Cortex of kidney (tissue), 1 donor: ENCODE data around the gene CLSTN1.
"Not testable (repeated sequence)": the region's sequence is repeated elsewhere in the genome, so short reads cannot be mapped to it uniquely, and the experiment has no call there.

ENCODE experiments used
- DNase-seq: peaks from one replicate; lab custom pipeline; 2025; lab: John Stamatoyannopoulos, UW

CLSTN1 gene

GRCh38 chr1:9728451-9729295 is 95.1 kb downstream of the CLSTN1 start:
- DNase-seq, result no peak

DNA sequence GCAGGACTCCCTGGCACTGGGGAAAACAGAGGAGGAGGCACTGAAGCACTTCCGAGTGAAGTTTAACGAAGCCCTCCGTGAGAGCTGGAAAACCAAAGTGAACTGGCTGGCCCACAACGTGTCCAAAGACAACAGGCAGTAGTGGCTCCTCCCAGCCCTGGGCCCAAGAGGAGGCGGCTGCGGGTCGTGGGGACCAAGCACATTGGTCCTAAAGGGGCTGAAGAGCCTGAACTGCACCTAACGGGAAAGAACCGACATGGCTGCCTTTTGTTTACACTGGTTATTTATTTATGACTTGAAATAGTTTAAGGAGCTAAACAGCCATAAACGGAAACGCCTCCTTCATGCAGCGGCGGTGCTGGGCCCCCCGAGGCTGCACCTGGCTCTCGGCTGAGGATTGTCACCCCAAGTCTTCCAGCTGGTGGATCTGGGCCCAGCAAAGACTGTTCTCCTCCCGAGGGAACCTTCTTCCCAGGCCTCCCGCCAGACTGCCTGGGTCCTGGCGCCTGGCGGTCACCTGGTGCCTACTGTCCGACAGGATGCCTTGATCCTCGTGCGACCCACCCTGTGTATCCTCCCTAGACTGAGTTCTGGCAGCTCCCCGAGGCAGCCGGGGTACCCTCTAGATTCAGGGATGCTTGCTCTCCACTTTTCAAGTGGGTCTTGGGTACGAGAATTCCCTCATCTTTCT is 96.7 kb downstream of the CLSTN1 start:
- no peak for DNase-seq

DNA sequence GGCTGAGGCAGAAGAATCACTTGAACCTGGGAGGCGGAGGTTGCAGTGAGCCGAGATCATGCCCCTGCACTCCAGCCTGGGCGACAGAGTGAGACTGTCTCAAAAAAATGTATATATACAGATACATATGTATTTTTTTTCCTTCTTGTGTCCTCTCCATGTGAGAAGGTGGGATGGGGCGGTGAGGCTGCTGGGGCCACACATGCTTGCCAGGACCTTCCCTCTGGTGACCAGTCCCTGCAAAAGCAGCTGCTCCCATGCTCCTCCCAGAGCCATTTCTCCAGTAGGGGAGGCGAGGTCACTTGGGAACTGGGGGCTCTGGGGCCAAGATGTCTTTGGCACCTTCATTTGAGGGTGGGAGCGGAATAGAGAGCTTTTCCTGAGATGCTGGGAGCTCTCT is 97.4 kb downstream of the CLSTN1 start:
- DNase-seq, result no peak

DNA sequence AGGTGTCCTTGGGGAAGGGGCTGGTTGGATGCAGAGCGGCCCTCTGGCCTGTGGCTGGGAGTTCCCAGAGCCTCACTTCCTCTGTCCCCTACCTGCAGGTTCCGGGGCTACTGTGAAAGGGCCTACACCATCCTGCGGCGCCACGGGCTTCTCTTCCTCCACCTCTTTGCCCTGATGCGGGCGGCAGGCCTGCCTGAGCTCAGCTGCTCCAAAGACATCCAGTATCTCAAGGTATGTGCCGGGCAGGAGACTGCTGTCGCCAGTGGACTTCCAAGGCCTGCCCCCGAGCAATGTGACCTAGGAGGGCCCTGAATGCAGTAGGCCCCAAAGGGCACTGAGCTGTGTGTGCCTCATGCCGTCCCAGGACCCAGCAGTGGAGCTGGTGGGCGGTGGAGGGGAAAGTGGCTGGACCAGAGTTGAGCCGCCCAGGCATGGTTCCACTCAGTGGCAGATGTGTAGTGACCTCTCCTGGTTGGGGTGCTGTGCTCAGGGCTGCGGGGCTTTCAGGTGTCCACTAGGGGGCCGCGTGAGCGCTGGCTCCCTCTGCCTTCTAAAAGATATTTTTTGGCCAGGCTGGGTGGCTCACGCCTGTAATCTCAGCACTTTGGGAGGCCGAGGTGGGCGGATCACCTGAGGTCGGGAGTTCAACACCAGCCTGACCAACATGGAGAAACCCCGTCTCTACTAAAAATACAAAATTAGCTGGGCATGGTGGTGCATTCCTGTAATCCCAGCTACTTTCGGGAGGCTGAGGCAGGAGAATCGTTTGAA is 98.9 kb downstream of the CLSTN1 start:
- DNase-seq, result no peak

DNA sequence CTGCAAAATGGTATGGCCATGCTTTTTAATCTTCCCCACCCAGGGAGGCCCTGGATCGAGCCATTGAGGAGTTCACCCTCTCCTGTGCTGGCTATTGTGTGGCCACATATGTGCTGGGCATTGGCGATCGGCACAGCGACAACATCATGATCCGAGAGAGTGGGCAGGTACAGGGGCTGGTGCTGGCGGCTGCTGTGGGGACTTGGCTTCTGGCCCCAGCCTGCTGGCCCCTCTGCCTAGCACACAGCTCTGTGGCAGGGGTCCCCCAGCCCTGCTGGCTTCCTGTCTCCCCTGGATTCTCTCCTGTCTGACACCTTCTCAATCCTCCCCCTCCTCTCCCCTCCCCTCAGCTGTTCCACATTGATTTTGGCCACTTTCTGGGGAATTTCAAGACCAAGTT is 99.8 kb downstream of the CLSTN1 start:
- DNase-seq, result no peak

DNA sequence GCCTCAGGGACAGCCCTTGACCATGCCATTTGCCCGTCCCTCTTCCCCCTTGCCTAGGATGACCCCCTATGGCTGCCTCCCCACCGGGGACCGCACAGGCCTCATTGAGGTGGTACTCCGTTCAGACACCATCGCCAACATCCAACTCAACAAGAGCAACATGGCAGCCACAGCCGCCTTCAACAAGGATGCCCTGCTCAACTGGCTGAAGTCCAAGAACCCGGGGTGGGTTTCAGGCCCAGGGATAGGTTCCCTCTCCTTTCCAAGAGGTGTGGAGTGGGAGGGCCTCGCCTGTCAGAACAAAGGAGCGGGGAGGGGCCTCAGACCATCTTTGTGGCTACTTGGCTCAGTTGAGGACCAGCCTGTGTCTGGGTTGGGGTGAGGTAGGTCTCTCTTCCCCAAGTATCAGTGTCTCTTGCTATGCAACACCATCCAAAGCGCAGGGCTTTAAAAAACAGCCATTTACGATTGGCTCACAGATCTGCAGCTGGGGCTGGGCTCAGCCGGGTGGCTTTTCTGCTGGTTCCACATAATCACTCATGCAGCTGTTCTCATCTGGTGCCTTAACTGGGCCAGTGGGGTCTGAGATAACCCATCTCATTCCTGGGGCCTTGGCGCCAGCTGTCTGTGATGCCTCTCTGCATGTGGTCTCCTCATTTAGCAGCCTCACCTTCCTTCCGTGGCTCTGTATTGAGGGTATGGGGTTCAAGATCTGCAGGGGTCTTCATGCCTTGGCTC is 100.5 kb downstream of the CLSTN1 start:
- DNase-seq, result no peak

- DNase-seq, result no peak
These were observed 101.4 kb downstream of the CLSTN1 start for GRCh38 chr1:9722378-9722749.

GRCh38 chr1:9721606-9722377 is 102.0 kb downstream of the CLSTN1 start:
- no peak for DNase-seq

DNA sequence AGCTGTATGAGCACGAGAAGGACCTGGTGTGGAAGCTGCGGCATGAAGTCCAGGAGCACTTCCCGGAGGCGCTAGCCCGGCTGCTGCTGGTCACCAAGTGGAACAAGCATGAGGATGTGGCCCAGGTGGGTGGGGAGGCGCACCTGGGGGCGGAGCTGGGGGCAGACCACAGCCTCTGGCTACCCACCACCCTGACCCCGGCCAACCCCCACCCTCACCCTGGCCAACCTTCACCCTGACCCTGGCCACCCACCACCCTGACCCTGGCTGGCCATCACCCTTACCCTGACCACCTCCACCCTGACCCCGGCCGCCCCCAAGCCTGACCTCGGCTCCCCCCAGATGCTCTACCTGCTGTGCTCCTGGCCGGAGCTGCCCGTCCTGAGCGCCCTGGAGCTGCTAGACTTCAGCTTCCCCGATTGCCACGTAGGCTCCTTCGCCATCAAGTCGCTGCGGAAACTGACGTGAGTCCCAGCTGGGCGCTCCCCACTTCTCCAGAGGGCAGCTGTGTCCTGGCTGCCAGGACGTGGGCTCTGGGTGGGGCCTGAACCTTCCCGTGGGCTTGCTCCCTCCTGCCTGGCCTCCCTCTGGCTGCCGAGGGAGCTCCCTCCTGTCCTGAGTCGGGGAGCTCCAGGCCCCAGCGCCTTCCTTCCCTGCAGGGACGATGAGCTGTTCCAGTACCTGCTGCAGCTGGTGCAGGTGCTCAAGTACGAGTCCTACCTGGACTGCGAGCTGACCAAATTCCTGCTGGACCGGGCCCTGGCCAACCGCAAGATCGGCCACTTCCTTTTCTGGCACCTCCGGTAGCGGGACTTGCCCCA is 102.8 kb downstream of the CLSTN1 start:
- no peak for DNase-seq

DNA sequence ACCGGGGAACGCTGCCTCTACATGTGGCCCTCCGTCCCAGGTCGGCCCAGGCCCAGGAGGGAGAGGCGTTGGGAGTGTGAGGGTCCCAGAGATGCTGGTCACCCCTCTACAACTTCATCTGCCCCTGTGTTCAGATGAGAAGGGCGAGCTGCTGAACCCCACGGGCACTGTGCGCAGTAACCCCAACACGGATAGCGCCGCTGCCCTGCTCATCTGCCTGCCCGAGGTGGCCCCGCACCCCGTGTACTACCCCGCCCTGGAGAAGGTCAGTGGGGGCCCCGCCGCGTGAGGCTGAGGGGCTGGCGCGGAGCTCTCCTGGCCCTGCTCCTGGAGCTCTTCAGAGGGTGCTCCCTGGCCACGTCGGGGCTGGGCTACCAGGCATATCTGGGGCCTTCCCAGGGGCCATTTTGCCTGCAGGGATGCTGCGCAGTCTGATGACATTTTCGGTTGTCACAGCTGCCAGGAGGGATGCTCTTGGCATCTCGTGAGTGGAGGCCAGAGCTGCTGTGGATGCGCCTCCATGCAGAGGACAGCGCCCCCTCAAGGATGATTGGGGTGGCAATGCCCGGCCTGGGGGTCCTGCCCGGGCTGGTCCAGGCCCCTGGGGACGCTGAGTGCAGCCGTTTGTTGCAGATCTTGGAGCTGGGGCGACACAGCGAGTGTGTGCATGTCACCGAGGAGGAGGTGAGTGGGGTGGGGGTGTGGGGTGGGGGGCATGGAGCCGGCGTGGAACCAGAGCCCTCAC is 103.6 kb downstream of the CLSTN1 start:
- DNase-seq, result no peak

DNA sequence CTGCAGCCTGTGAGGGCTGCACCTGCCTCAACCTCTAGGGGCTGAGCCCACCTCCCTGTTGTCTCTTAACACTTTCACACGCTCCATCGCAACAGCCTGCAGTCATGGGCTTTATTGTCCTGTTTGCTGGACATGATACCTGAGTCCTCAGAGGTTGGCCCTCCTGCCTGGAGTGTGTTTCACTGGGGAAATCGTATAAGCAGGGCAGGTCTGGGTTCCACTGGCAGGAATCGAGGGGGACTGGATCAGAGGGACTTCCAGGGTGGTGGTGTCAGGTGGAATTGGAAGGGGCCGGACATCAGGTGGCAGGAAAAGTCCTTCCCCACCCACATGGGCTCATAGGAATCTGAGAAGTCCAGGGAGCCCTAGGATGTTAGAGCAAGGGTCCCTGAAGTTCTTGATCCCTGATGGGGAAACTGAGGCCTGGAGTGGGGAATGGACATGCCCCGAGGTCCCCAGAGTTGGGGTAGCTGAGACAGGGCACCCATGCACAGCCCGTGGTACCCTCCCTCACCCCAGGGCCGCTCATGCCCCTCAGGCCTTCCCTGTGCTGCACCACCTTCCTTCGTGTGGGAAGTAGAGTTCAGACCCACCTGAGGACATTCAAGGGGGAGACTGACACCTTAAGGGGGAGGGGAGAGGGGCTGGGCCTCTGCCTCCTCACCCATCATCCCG is 105.6 kb downstream of the CLSTN1 start:
- DNase-seq, result no peak

DNA sequence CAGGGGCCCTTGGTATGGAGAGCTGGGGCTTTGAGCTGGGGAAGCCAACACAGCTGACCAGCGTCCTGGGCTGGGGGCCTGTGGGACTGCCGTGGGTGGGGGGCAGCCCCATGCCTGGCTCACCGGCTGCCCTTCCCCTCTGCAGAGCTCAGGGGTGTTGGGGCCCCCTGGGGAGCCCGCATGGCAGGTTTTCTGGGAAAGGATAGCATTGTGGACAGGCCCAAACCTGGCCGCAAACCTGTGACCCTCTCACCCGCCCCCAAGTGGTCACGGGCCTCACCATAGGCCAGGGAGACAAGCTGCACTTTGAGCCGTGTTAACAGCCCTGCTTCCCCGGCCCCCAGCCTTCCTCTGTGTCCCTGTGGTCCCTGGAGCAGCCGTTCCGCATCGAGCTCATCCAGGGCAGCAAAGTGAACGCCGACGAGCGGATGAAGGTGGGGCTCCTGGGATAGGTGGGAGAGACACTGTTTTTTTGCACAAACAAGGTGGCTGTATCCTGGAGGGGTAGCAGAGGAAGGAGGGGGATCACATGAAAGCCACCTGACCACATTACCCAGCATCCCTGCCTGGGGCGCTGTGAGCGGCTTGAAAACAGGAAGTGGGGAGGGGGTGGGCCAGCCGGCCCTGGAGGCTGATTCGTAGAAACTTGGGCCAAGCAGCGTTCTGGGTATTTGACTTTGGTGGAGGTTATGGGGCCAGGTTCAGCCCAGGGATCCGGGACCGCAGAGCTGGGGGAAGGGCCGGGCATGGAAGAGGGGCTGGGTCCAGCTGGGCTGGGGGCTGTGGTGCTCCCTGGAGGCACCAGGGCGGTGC is 106.4 kb downstream of the CLSTN1 start:
- no peak for DNase-seq

- no peak for DNase-seq
These were observed 107.2 kb downstream of the CLSTN1 start for GRCh38 chr1:9716404-9717192.

GRCh38 chr1:9715536-9716226 is 108.1 kb downstream of the CLSTN1 start:
- DNase-seq, result no peak

DNA sequence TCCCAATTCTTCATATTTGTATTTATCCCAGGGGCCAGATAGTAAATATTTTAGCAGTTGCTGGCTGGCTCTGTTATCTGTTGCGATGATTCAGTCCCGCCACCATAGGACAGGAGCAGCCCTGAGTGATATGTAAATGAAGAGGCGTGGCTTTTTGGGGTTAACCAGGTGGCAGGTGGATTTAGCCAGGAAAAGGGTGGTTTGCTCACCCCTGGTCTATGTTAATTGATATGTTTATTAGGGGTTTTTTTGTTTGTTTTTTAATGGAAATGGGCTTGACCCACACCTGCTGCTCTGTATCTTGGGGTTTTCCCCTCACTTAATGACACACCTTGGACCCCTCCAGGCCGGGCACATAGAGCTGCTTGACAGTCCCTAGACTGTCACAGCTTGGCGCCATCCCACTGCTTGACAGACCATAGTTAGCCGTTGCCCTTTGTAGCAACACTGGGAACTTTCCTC is 109.5 kb downstream of the CLSTN1 start:
- DNase-seq, result no peak

DNA sequence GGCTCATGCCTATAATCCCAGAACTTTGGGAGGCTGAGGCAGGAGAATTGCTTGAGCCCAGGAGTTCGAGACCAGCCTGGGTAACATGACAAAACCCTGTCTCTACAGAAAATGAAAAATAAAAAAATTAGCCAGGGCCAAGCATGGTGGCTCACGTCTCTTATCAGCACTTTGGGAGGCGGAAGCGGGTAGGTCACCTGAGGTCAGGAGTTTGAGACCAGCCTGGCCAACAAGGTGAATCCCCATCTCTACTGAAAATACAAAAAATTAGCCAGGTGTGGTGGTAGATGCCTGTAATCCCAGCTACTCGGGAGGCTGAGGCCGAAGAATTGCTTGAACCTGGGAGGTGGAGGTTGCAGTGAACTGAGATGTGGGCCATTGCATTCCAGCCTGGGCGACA is 111.0 kb downstream of the CLSTN1 start:
- not testable (repeated sequence) for DNase-seq
